ENCODE data around the gene TLCD2. TPM values are rescaled to one million over a fixed set of nuclear protein-coding genes. Genes with fewer than 3 reads are reported as not detected.

TLCD2 gene
- total RNA-seq, 1 experiment from 2014 or later = 1.5 TPM

- H3K27ac Mint-ChIP-seq = peak overlapping the region in 2 of 3 experiments; percentile 7 to 47; a peak in 3 of 7 replicates
- H2AFZ ChIP-seq (ENCODE audit: low read length) = no peak overlapping the region
These were observed 42.5 kb upstream of the TLCD2 start for GRCh38 chr17:1752425-1753262.

More at GRCh38 chr17:1752425-1753262, 42.5 kb upstream of the TLCD2 start:
- no peak overlapping the region for H3K4ac ChIP-seq (ENCODE audit: low read depth, low read length)
- no peak overlapping the region for H3K9ac ChIP-seq (ENCODE audit: extremely low read depth, insufficient read length, low read length)
- no peaks in the 10 kb centered on the region; the same call in 1 of the 2 replicates for H3K27me3 Mint-ChIP-seq (ENCODE audit: low read depth)
- H3K4me2 ChIP-seq (ENCODE audit: insufficient read depth, insufficient read length, low read length) = no peak overlapping the region
- no peaks in the 10 kb centered on the region for H3K23me2 ChIP-seq (ENCODE audit: insufficient read length, low read depth, low read length, poor library complexity, severe bottlenecking)
- H3K14ac ChIP-seq (ENCODE audit: insufficient read depth, low read length) = peak overlapping the region; percentile 39; the same call in 1 of the 2 replicates
- no peak overlapping the region for H3K56ac ChIP-seq (ENCODE audit: insufficient read length, low read depth, low read length)
- no peaks in the 10 kb centered on the region for H3K9me3 Mint-ChIP-seq
- no peak overlapping the region for H3K23ac ChIP-seq (ENCODE audit: insufficient read length, low read depth, low read length)
- no CpG with 5 or more reads among the region's 18 CpGs for WGBS (ENCODE audit: extremely low coverage, insufficient read length, low lambda C conversion rate)
- peak; percentile 76 for DNase-seq
- H3K79me1 ChIP-seq (ENCODE audit: insufficient read depth, low read depth, low read length, poor library complexity, severe bottlenecking) = no peaks in the 10 kb centered on the region
- peak overlapping the region in 1 of 2 experiments; percentile 42; a peak in 2 of 5 replicates for H3K4me3 Mint-ChIP-seq
- H3K27me3 ChIP-seq (ENCODE audit: insufficient read depth, low read length) = no peaks in the 10 kb centered on the region
- H4K91ac ChIP-seq (ENCODE audit: insufficient read length, low read depth, low read length) = no peak overlapping the region
- H2BK12ac ChIP-seq (ENCODE audit: insufficient read length, low read depth, low read length) = no peak overlapping the region
- no peak overlapping the region for H2BK5ac ChIP-seq (ENCODE audit: insufficient read length, low read length)
- H2BK15ac ChIP-seq (ENCODE audit: low read depth, low read length) = no peak overlapping the region
- peaks cover 21 to 28% of the 10 kb centered on the region in 2 experiments for H3K4me1 Mint-ChIP-seq
- H4K20me1 ChIP-seq (ENCODE audit: control insufficient read depth, insufficient read depth, insufficient read length) = no peaks in the 10 kb centered on the region
- H2BK120ac ChIP-seq (ENCODE audit: low read depth, low read length, poor library complexity, severe bottlenecking) = no peak overlapping the region
- no peak overlapping the region for H2AK5ac ChIP-seq (ENCODE audit: insufficient read length, low read length)
- H3T11ph ChIP-seq (ENCODE audit: low read length) = no peak overlapping the region
- H3K36me3 Mint-ChIP-seq (ENCODE audit: insufficient read depth in 1 of 3, low read depth in 3 of 3) = no peaks in the 10 kb centered on the region
- H3K9me3 ChIP-seq (ENCODE audit: control insufficient read depth, low read depth, low read length) = no peaks in the 10 kb centered on the region
- no peak overlapping the region for H4K5ac ChIP-seq (ENCODE audit: insufficient read length, low read depth, low read length)
- H3K79me2 ChIP-seq (ENCODE audit: insufficient read depth, low read length) = no peaks in the 10 kb centered on the region
- no peak overlapping the region for H2BK20ac ChIP-seq (ENCODE audit: low read depth, low read length, poor library complexity, severe bottlenecking)
- no peak for TF ChIP-seq CTCF (conservative IDR thresholded peaks at IDR 0.05)
- H3K18ac ChIP-seq (ENCODE audit: insufficient read length, low read depth, low read length) = no peak overlapping the region
- H3K27ac ChIP-seq (ENCODE audit: insufficient read length, low read depth, low read length) = no peak overlapping the region
- no peak overlapping the region for H4K8ac ChIP-seq (replicated peaks; ENCODE audit: insufficient read length, low read depth, low read length)
- no peaks in the 10 kb centered on the region for H3K4me1 ChIP-seq (ENCODE audit: insufficient read depth, low read length)

All from H9 (cell line).